ENCODE data around the gene LRRC17.

LRRC17 gene

DNA sequence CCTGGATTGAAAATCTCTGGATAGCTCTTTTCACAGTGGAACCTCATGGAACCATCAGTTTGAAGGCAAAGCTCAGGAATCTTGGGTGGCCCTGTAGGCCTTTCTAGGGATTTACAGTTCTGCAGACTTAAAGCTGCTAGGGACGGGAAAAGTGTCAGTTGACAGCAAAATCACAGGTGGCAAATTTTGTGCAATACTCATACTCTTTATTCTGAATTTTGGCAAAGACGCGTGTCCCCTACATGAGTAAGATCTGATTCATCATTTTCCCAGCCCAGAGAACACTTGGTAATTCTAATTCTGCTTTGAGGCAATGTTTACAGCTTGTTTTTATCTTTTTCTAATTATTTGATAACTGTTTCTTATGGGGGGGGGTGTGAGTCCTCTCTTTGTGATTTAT is 3.6 kb downstream of the LRRC17 start:
- in situ Hi-C loops (cut with MboI; ENCODE audit: low sequenced_read_pairs, unreplicated experiment), result no loop called here
- DNase-seq (ENCODE audit: low spot score), result no peak

DNA sequence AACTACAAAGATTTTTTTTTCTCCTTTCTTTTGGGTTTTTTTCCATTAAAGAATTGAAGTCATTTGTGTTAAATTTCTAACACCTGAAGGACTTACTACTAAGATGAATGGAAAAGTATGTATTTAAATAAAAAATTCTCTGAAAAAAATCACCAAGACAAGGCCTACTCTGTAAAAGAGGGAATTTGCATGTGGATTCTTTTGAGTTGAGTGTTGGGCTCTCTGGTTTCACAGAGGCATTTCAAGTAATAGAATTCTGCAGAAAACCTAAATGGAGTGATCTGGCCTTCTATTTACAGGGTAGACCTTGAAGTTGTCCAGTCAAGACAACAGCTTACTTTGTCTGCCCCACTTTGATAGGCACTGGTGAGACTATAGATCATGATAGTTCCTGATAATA is 4.1 kb downstream of the LRRC17 start:
- TF ChIP-seq, protein P1, sequence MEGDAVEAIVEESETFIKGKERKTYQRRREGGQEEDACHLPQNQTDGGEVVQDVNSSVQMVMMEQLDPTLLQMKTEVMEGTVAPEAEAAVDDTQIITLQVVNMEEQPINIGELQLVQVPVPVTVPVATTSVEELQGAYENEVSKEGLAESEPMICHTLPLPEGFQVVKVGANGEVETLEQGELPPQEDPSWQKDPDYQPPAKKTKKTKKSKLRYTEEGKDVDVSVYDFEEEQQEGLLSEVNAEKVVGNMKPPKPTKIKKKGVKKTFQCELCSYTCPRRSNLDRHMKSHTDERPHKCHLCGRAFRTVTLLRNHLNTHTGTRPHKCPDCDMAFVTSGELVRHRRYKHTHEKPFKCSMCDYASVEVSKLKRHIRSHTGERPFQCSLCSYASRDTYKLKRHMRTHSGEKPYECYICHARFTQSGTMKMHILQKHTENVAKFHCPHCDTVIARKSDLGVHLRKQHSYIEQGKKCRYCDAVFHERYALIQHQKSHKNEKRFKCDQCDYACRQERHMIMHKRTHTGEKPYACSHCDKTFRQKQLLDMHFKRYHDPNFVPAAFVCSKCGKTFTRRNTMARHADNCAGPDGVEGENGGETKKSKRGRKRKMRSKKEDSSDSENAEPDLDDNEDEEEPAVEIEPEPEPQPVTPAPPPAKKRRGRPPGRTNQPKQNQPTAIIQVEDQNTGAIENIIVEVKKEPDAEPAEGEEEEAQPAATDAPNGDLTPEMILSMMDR (IDR thresholded peaks at IDR 0.05; ENCODE audit: borderline replicate concordance, control extremely low read depth, extremely low read depth, insufficient read depth, missing control alignments), result no peak
- no peak for DNase-seq (ENCODE audit: low spot score)
- in situ Hi-C loops (cut with MboI; ENCODE audit: low sequenced_read_pairs, unreplicated experiment), result no loop called here

More for the DNA sequence above, 3.6 kb downstream of the LRRC17 start:
- TF ChIP-seq, protein P1 (IDR thresholded peaks at IDR 0.05; ENCODE audit: borderline replicate concordance, control extremely low read depth, extremely low read depth, insufficient read depth, missing control alignments), result no peak

DNA sequence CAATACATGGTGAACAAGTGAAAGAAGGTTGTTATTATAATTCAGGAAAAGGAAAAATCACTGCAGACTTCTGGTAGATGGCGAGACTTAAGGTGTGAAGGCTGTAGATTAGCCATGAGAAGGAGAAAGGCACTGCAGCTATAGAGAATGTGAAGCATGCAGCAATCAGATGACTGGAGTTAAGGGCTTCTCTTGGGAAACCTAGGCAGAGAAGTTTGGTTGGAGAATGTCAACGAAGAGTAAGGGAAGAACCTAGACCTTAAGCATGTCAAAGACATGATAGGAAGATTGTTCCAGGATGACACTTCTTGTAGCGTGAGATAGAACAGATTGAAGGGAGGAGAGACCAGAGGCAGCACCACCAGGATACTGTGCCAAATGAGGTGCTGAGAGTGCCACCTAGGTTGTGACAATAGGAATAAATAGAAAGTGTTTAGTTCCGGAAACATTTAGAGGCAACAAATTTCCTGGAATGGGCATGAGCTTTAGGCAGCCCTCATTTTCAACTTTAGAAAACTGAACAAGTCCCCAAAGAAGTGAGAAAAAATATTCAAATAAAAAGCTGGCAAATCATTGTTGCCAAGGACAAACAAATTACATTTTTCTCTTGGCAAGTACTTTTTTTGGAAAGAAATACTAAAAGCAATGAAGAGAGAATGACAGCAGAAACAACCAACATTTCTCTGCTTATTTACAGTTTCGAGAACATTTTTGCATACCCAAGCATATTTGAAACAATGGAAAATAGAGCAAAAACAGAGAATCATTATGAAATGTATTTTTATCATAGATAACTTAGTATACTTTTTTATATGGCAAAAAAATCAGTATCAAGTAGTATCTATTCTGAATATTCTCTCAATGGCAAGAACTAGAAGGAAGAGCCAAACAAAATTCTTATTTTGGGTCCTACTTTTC is 4.9 kb downstream of the LRRC17 start:
- in situ Hi-C loops (cut with MboI; ENCODE audit: low sequenced_read_pairs, unreplicated experiment), result no loop called here
- DNase-seq (ENCODE audit: low spot score), result no peak

GRCh38 chr7:102918845-102919244 is 6.0 kb downstream of the LRRC17 start:
- in situ Hi-C loops (cut with MboI; ENCODE audit: low sequenced_read_pairs, unreplicated experiment), result no loop called here
- DNase-seq (ENCODE audit: low spot score), result no peak
- TF ChIP-seq, protein P1 (IDR thresholded peaks at IDR 0.05; ENCODE audit: borderline replicate concordance, control extremely low read depth, extremely low read depth, insufficient read depth, missing control alignments), result no peak

More for the DNA sequence above, 4.9 kb downstream of the LRRC17 start:
- TF ChIP-seq, protein P1 (IDR thresholded peaks at IDR 0.05; ENCODE audit: borderline replicate concordance, control extremely low read depth, extremely low read depth, insufficient read depth, missing control alignments), result no peak

GRCh38 chr7:102925976-102926782 is 13.4 kb downstream of the LRRC17 start:
- TF ChIP-seq, protein P1 (IDR thresholded peaks at IDR 0.05; ENCODE audit: borderline replicate concordance, control extremely low read depth, extremely low read depth, insufficient read depth, missing control alignments), result no peak
- DNase-seq (ENCODE audit: low spot score), result no peak
- in situ Hi-C loops (cut with MboI; ENCODE audit: low sequenced_read_pairs, unreplicated experiment), result no loop called here

GRCh38 chr7:102926783-102927140 is 14.0 kb downstream of the LRRC17 start:
- no peak for DNase-seq (ENCODE audit: low spot score)
- TF ChIP-seq, protein P1 (IDR thresholded peaks at IDR 0.05; ENCODE audit: borderline replicate concordance, control extremely low read depth, extremely low read depth, insufficient read depth, missing control alignments), result no peak
- in situ Hi-C loops (cut with MboI; ENCODE audit: low sequenced_read_pairs, unreplicated experiment), result no loop called here
